Right kidney (tissue), 9 donors: ENCODE results near the gene VPS39.
"Not testable (repeated sequence)": the region's sequence is repeated elsewhere in the genome, so short reads cannot be mapped to it uniquely, and the experiment has no call there.

Experiments used
- DNase-seq: peaks from one replicate; pipeline ENCODE4 v3.0.0-alpha.2; 2016
- long read RNA-seq, 8 donors: transcript quantifications; one replicate each; lab custom pipeline, GENCODE V29; 2026

The VPS39 gene, protein sequence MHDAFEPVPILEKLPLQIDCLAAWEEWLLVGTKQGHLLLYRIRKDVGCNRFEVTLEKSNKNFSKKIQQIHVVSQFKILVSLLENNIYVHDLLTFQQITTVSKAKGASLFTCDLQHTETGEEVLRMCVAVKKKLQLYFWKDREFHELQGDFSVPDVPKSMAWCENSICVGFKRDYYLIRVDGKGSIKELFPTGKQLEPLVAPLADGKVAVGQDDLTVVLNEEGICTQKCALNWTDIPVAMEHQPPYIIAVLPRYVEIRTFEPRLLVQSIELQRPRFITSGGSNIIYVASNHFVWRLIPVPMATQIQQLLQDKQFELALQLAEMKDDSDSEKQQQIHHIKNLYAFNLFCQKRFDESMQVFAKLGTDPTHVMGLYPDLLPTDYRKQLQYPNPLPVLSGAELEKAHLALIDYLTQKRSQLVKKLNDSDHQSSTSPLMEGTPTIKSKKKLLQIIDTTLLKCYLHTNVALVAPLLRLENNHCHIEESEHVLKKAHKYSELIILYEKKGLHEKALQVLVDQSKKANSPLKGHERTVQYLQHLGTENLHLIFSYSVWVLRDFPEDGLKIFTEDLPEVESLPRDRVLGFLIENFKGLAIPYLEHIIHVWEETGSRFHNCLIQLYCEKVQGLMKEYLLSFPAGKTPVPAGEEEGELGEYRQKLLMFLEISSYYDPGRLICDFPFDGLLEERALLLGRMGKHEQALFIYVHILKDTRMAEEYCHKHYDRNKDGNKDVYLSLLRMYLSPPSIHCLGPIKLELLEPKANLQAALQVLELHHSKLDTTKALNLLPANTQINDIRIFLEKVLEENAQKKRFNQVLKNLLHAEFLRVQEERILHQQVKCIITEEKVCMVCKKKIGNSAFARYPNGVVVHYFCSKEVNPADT
- long read RNA-seq, donor 1, full-length matches to known transcripts: 29 of 29 reads
- long read RNA-seq, donor 1, partial matches to known transcripts: 0 of 29 reads
- long read RNA-seq, donor 1, other reads (novel, unspliced or antisense): 0 of 29 reads
- long read RNA-seq, donor 2, full-length matches to known transcripts: 17 of 17 reads
- long read RNA-seq, donor 2, partial matches to known transcripts: 0 of 17 reads
- long read RNA-seq, donor 2, other reads (novel, unspliced or antisense): 0 of 17 reads
- long read RNA-seq, donor 3, full-length matches to known transcripts: 18 of 18 reads
- long read RNA-seq, donor 3, partial matches to known transcripts: 0 of 18 reads
- long read RNA-seq, donor 3, other reads (novel, unspliced or antisense): 0 of 18 reads
- long read RNA-seq, donor 4, full-length matches to known transcripts: 37 of 43 reads
- long read RNA-seq, donor 4, partial matches to known transcripts: 6 of 43 reads
- long read RNA-seq, donor 4, other reads (novel, unspliced or antisense): 0 of 43 reads
- long read RNA-seq, donor 5, full-length matches to known transcripts: 24 of 24 reads
- long read RNA-seq, donor 5, partial matches to known transcripts: 0 of 24 reads
- long read RNA-seq, donor 5, other reads (novel, unspliced or antisense): 0 of 24 reads
- long read RNA-seq, donor 6, full-length matches to known transcripts: 34 of 34 reads
- long read RNA-seq, donor 6, partial matches to known transcripts: 0 of 34 reads
- long read RNA-seq, donor 6, other reads (novel, unspliced or antisense): 0 of 34 reads
- long read RNA-seq, donor 7: 0 reads
- long read RNA-seq, donor 8, full-length matches to known transcripts: 31 of 31 reads
- long read RNA-seq, donor 8, partial matches to known transcripts: 0 of 31 reads
- long read RNA-seq, donor 8, other reads (novel, unspliced or antisense): 0 of 31 reads

DNA sequence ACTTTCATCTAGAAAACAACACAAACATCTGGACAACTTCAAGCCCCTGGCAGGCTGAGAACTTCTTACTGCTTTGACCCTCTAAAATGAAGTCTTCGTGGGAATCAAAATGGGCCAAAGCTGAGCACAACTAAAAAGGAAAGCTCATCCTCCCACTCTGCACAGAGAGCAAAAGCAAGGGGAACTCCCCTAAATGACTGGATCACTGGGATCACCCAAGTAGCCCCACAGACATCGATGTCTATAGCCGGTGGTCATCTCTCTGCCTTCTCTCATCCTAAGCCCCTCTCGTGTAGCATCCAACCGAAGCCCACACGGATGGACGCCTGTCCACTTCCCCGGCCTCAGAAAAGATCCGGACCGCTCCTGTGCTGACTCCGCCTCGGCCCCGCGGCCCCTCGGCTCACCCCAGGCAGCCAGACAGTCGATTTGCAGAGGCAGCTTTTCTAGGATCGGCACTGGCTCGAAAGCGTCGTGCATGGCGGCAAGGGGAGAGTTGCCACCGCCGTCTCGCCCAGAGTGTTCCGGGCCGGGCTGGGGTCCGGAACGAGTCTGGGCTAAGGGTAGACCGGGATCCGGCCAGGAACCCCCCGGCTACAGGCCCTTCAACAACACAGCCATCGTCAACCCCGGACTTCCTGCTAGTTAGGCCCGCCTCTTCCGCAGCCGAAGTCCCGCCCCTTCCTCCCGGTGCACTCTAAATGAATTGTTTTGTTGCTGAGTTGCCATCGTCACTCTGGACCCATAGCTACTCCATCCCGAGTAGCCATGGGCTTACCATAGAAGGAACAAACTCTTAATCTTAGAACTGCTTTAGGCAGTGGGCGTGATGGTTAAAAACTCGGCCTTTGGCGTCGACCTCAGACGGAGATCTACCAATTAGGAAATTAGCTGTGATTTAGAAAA is at the start of gene VPS39:
VPS39 (minus strand) TSS at position 631 of the 906 bp plus-strand sequence; CDS start at position 480, 151 bp downstream.
- DNase-seq: peak; percentile 83

DNA sequence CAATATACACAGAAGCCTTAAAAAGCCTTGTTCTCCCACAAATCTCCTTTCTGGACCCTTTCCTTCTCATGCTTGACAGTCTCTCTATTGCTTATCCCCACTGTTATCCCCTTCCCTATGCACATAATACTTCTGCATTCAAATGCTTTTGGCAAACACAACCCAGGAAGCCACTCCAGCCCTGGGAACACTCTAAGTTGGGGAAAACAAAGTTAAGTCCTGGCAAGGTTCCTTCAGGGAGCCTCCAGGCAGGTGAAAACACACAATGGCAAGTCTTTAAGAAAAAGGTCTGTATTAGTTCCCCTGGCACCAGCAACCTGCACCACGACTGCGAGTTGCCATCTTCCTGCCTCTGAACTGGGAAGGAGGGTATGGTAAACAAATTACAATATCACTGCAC is 45.2 kb upstream of the VPS39 start:
- no peak for DNase-seq

DNA sequence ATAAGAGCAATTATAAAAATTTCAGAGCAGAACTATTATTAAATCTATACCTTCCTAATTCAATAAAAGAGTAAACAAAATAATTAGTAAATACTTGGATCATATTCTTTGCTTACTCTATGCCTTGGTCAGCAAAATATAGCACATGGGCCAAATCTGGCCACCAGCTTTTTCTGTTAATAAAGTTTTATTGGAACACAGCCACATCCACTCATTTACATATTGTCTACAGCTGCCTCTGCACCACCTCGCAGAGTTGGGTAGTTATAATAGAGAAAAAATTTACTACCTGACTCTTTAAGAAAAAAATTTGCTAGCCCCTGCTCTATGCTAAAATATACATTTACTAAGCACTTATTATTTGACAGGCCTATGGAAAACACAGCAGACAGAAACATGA is 32.7 kb upstream of the VPS39 start:
- DNase-seq: no peak

DNA sequence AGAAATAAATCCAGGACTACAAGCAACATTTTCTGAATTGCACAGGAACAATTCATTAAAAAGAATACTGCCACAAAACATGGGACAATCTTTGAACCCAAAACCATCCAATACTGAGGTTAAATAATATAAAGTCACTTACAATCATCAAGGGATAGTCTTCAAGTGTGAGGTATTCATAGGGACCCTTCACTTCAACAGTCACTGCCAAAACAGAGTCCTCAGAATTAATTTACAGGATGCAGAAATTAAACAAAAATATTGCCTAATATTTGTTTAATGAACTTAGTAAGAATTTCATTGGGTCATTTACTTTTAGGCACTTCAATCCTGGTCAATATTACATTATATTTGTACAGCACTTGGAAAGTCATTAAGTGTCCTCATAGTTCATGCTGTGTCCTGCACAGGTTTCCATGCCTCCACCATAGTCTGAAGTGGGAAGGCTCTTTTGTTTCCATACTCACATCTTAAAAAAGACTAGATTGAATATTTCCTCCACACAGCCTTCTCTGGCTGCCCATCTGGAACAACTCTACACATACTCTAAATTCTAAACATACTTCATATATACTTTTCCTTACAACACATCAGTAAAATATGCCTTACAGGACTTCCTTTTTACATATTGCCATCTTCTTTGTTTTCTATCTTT is 31.6 kb upstream of the VPS39 start:
- DNase-seq: no peak

DNA sequence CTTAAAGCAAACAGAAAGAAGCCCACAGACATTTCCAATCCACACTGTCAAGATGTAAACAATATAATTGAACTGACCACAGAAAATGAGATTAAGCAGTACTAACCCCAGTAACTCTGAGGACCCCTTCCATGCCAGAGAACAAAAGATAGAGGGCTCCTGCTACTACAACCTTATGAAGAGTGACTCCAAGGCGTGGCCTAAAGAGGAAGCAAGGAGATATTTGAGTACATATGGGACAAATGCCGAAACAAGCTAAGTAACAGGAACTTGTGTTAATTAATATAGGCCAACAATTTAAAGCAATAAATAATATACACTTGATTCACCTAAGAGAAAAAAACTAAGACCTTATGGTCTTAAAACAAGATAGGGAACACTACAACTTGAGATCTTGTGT is 25.0 kb upstream of the VPS39 start:
- no peak for DNase-seq

DNA sequence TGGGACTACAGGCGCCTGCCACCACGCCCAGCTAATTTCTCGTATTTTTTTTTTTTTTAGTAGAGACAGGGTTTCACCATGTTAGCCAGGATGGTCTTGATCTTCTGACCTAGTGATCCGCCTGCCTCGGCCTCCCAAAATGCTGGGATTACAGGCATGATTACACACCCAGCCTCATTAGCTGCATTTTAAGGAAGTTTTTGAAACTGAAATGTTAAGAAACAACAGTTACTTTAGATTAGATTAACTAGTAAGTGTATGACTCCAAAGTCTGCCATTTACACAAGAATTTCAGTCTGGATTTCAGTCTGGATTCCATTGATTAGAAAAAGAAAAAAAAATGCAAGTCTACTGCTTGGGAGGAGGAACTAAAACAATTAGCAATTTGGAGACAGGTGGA is 24.5 kb upstream of the VPS39 start:
- no peak for DNase-seq

DNA sequence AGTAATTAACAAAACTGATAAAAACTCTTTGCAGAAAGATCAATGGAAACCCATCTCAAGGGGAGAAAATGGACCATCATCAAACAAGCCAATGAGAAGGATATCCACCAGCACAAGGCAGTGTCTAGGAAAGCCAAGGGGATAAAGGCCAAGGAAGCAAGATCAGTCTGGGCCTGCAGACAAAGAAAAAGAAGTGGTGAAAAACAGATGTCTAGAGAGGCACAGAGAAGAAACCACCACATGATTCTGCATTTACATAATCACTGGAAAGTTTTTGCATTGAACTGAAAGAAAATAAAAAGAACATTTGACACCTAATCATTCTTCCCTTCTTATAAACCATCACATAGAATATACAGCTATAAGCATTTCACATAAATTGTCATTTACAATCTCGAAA is 23.0 kb upstream of the VPS39 start:
- DNase-seq: no peak

DNA sequence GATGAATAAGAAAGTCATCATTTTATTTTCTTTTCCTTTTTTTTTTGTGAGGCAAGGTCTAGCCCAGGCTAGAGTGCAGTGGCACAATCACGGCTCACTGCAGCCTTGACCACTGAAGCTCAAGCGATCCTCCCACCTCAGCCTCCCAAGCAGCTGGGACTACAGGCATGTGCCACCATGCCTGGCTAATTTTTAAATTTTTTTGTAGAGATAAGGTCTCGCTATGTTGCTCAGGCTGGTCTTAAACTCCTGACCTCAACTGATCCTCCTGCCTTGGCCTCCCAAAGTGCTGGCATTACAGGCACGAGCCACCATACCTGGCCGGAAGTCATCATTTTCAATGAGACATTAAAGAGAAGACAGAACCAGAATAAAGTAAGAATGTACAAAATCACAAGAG is 20.9 kb upstream of the VPS39 start:
- not testable (repeated sequence) for DNase-seq

DNA sequence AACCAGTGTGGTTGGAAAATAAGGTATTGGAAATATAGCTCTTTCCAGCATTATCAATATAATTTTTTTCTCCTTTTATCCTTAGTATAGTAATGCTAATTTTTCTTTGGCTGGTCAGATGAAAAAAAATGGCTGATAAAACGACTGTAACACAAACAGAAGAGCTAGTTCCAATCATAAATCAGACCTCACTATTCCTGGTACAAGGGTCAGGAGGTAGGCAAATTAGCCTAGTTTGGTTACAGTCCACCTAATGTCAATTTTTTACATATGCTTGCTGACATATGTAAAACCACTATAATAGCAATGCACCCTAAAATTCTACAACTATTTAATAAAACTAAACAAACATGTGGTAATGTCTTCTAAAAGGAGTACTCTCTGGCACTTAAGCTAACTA is 19.9 kb upstream of the VPS39 start:
- DNase-seq: no peak

GRCh38 chr15:42226648-42227047 is 18.5 kb upstream of the VPS39 start:
- DNase-seq: no peak

GRCh38 chr15:42220216-42220615 is 12.1 kb upstream of the VPS39 start:
- no peak for DNase-seq

GRCh38 chr15:42218953-42219592 is 11.0 kb upstream of the VPS39 start:
- no peak for DNase-seq

GRCh38 chr15:42217568-42217967 is 9.5 kb upstream of the VPS39 start:
- no peak for DNase-seq

DNA sequence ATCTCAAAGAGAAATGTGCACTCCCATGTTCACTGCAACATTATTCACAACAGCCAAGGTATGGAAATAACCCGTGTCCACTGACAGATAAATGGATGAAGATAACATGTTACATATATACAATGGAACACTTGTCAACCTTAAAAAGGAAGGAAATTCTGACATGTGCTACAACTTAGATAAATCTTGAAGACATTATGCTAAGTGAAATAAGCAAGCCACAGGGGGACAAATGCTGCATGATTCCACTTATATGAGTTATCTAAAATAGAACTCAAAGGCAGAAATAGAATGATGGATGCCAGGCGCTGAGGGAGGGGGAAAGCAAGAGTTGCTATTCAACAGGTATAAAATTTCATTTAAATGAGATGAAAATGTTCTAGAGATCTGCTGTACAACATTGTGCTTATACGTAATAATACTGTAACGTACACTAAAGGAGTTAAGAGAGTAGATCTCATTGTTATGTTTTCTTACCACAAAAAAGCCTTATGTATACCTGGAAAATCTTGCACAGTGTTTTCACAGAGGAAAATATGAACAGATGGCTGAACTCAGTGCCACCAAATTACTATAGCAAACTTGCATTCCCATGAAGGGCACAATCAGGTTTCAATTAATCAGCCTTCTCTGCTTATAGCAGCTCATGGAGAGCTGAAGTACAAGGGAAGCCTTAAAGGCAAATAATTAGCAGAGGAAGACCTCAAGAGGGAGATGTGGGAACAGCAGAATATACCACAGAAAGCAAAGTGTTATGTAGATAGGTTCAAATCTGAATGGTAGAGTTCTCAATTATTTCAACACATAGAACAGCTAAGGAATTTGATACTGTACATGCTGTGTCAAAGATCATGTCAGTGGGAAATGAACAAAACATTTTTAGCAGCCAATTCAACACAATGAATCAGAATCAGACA is 8.1 kb upstream of the VPS39 start:
- DNase-seq: no peak

- DNase-seq: no peak
Observed at GRCh38 chr15:42214600-42214999, 6.5 kb upstream of the VPS39 start.

GRCh38 chr15:42213511-42213910 is 5.4 kb upstream of the VPS39 start:
- DNase-seq: no peak

DNA sequence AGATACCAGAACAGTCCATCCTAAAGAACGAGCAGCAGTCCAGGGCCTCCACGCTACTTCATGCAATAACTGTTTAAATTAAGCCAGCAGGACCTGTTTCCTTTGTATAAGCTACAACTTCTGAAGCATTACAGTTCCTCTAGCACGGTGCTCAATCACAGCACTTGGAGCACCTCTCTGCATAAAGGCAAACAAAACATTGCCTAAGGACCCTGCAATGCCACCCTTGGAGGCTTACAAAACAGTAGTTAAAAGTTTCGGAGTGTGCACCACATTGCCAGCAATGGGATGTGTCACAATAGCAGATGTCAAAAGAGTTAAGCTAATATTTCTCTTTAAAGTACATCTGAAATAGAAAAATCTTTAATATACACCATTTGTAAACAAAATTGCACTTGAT is 2.6 kb upstream of the VPS39 start:
- DNase-seq: no peak

GRCh38 chr15:42206406-42206805 is 1.7 kb downstream of the VPS39 start:
- no peak for DNase-seq
